ENCODE data around the gene SLC6A18. TPM values are rescaled to one million over a fixed set of nuclear protein-coding genes. Genes with fewer than 3 reads are reported as not detected.

SLC6A18 gene
- total RNA-seq, 1 donor from 2014 or later: not detected

DNA sequence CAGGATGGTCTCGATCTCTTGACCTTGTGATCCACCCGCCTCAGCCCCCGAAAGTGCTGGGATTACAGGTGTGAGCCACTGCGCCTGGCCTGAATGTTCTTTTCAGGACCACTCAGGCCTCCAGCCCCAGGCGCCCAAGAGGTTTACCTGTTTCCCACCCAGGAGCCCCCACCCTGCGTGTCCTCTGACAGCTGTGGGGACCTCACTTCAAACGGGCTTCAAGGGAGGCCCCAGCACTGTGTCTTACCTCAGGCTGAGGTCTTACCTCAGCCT lies 42.9 kb upstream of the SLC6A18 start:
- Mint-ChIP-seq H3K27ac (peak overlapping the region; percentile 94), H3K4me3 (ENCODE audit: low read depth) (peak overlapping the region; percentile 60), H3K36me3 (ENCODE audit: insufficient read depth) (no peaks in the 10 kb centered on the region), H3K9me3 (ENCODE audit: low read depth) (no peaks in the 10 kb centered on the region), H3K4me1 (ENCODE audit: low read depth) (peaks cover 34% of the 10 kb centered on the region), H3K27me3 (no peaks in the 10 kb centered on the region)
- no peak for DNase-seq (ENCODE audit: low spot score, unreplicated experiment)
- TF ChIP-seq, protein P1, sequence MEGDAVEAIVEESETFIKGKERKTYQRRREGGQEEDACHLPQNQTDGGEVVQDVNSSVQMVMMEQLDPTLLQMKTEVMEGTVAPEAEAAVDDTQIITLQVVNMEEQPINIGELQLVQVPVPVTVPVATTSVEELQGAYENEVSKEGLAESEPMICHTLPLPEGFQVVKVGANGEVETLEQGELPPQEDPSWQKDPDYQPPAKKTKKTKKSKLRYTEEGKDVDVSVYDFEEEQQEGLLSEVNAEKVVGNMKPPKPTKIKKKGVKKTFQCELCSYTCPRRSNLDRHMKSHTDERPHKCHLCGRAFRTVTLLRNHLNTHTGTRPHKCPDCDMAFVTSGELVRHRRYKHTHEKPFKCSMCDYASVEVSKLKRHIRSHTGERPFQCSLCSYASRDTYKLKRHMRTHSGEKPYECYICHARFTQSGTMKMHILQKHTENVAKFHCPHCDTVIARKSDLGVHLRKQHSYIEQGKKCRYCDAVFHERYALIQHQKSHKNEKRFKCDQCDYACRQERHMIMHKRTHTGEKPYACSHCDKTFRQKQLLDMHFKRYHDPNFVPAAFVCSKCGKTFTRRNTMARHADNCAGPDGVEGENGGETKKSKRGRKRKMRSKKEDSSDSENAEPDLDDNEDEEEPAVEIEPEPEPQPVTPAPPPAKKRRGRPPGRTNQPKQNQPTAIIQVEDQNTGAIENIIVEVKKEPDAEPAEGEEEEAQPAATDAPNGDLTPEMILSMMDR (IDR thresholded peaks at IDR 0.05; ENCODE audit: unreplicated experiment): no peak

DNA sequence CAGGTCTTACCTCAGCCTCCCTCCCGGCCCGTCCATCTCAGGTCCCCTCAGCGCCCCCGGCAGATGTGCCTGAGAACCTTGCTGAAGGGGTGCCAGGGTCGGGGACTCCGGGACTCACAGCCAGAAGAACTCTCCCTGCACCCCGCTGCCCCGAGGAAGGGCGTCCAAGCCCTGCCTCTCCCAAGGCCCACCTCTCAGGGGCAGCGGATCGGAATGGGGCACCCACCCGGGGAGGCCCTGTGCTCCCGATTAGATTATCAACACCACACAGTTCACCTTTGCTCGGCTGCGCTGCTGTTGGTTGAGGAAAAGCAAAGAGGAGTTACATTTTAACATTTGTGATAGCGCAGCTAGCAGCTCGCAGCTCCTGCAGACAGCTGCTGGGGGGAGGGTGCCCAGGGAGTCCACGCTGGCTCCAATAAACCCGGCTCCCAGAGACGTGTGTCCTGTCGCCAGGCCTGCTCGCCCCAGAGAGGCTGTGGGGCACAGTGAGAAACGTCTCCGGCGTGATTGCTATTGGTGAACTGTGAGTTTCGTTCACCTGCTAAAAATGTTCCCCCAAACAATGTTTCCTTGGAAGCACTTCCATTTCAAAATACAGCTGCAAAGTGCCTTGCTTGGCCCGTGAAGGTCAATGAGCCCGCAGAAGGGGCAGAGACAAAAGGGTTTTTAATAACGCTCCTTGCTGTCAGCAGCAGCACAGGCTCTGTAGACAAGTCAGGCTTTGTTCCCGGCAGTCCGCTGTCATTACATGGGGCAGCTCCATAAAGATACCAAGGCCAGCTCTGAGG lies 42.4 kb upstream of the SLC6A18 start:
- Mint-ChIP-seq H3K27ac (peak overlapping the region; percentile 94), H3K9me3 (ENCODE audit: low read depth) (no peaks in the 10 kb centered on the region), H3K4me1 (ENCODE audit: low read depth) (peaks cover 34% of the 10 kb centered on the region), H3K36me3 (ENCODE audit: insufficient read depth) (no peaks in the 10 kb centered on the region), H3K4me3 (ENCODE audit: low read depth) (peak overlapping the region; percentile 60), H3K27me3 (no peaks in the 10 kb centered on the region)
- DNase-seq (ENCODE audit: low spot score, unreplicated experiment): peak; percentile 35
- TF ChIP-seq, protein P1 (IDR thresholded peaks at IDR 0.05; ENCODE audit: unreplicated experiment): no peak

DNA sequence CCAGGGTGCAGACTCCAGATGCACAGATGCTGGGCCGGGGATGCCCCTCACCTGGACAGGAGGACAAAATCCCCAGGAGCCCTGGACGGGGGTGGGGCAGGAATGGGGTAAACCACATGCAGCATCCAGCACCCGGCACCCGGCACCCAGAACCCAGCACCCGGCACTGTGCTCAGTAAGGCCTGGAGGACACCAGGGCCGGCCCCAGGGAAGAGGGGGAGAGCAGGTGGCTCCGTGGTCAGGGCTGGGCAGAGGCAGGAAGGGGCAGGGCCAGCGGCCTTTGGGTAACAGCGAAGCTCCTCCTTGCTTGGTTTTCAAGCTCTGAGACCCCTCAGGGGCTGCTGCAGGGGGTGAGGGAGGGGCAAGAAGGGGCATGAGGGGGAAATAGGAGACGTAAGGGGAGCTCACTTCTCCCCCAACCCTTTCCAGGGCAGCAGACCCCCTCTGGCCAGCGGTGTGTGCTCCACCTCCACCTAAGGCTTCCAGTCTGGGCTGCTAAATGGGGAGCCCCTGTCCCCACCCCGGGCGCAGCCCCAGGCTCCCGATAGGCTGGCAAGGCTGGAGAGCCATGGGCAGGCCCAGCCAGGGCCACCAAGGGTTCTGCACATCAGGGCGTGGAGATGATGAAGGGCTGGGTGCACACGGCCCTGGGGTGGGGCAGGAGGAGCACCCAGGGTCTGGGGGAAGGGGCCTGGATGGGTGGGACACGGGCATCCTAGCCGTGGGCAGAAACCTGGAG lies 41.6 kb upstream of the SLC6A18 start:
- Mint-ChIP-seq H3K4me1 (ENCODE audit: low read depth) (peaks cover 36% of the 10 kb centered on the region), H3K27me3 (no peaks in the 10 kb centered on the region), H3K27ac (peak overlapping the region; percentile 94), H3K36me3 (ENCODE audit: insufficient read depth) (no peaks in the 10 kb centered on the region), H3K9me3 (ENCODE audit: low read depth) (no peaks in the 10 kb centered on the region), H3K4me3 (ENCODE audit: low read depth) (peak overlapping the region; percentile 60)
- TF ChIP-seq, protein P1 (IDR thresholded peaks at IDR 0.05; ENCODE audit: unreplicated experiment): no peak
- no peak for DNase-seq (ENCODE audit: low spot score, unreplicated experiment)

DNA sequence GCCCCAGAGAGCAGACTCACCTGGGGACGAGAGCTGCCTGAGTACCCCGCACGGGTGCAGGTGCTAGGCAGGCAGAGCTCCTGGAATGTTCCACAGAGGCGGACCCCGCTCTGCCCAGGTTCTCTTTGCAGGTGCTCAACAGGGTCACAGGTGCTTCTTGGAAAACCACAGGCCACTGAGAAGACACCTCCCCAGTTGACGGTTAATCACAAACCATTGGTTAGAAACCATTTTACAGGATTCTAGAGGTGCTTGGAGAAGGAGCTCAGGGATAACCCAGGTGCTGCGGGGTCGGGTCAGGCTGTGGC lies 41.1 kb upstream of the SLC6A18 start:
- TF ChIP-seq, protein P1 (IDR thresholded peaks at IDR 0.05; ENCODE audit: unreplicated experiment): no peak
- no peak overlapping the region for H3K4me3 Mint-ChIP-seq (ENCODE audit: low read depth)
- H3K36me3 Mint-ChIP-seq (ENCODE audit: insufficient read depth): no peaks in the 10 kb centered on the region
- no peak overlapping the region for H3K27ac Mint-ChIP-seq
- no peak for DNase-seq (ENCODE audit: low spot score, unreplicated experiment)
- no peaks in the 10 kb centered on the region for H3K27me3 Mint-ChIP-seq
- no peaks in the 10 kb centered on the region for H3K9me3 Mint-ChIP-seq (ENCODE audit: low read depth)
- H3K4me1 Mint-ChIP-seq (ENCODE audit: low read depth): peaks cover 38% of the 10 kb centered on the region

DNA sequence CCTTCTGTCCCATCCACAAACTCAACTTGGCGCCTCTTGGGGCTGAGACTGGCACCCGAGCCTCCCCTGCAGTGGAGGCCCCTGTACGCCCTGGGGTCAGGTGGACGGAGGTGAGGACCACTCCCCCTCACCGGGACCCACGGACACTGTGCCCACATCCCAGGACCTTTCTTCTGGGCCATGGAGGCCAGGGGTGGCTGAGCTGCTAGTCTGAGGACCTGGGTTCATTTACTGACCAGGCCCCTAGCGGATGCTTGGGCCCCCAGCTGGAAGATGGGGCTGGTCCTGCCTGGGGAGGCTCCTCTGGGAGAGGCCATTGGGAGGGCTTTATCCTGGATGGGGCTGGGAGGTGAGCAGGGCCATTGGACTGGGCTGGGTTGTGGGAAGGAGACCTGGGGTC lies 40.7 kb upstream of the SLC6A18 start:
- TF ChIP-seq, protein P1 (IDR thresholded peaks at IDR 0.05; ENCODE audit: unreplicated experiment): no peak
- H3K36me3 Mint-ChIP-seq (ENCODE audit: insufficient read depth): no peaks in the 10 kb centered on the region
- H3K4me3 Mint-ChIP-seq (ENCODE audit: low read depth): no peak overlapping the region
- DNase-seq (ENCODE audit: low spot score, unreplicated experiment): no peak
- no peak overlapping the region for H3K27ac Mint-ChIP-seq
- no peaks in the 10 kb centered on the region for H3K27me3 Mint-ChIP-seq
- H3K9me3 Mint-ChIP-seq (ENCODE audit: low read depth): no peaks in the 10 kb centered on the region
- H3K4me1 Mint-ChIP-seq (ENCODE audit: low read depth): peaks cover 41% of the 10 kb centered on the region
